HepG2 (cell line): ENCODE data around the gene USF1. TPM values are rescaled to one million over a fixed set of nuclear protein-coding genes. Genes with fewer than 3 reads are reported as not detected.

ENCODE experiments used
- ATAC-seq: fragments of 200-7000 bp; cut with Tn5 transposase; 3 replicates; pipeline ENCODE4 v1.9.1; 2020; ENCODE audit warnings: mild to moderate bottlenecking, moderate library complexity
- BruUV-seq: library from RNA; stranded (reverse); fragments of 400-500 nt; replicated peaks from 2 replicates; lab custom pipeline; 2021; lab: Mats Ljungman, UMichigan
- CTCF ChIA-PET: fragments of 300-600 bp; formaldehyde crosslinking; extraction: SDS; loops from one replicate; lab custom pipeline; 2021; ENCODE audit warnings: low total read pairs, inconsistent platforms, low intra/inter-chr PET ratio; lab: Yijun Ruan, JAX
- POLR2A ChIA-PET: fragments of 350-600 bp; sonication (Branson Sonifier 250); formaldehyde crosslinking; loops from one replicate; lab custom pipeline; 2020; ENCODE audit warnings: antibody characterized with exemption, inconsistent platforms; lab: Yijun Ruan, JAX
- DNase-seq: peaks from one replicate; pipeline ENCODE4 v3.0.0-alpha.2; 2015; ENCODE audit warnings: low spot score
- FAIRE-seq: peaks from 3 replicates; lab custom pipeline; 2011; peaks lifted over from hg19 to GRCh38; lab: Jason Lieb, UNC
- H2AFZ ChIP-seq: one replicate; pipeline ENCODE4 v1.6.1; 2011; ENCODE audit warnings: low read length, inconsistent platforms
- H3K27ac ChIP-seq: fragments of 300-600 bp; 3 replicates; pipeline ENCODE4 v1.8.0; 2011; ENCODE audit warnings: mixed run types, mild to moderate bottlenecking, mixed read lengths, low read length, inconsistent platforms; ENCODE audit not compliant: insufficient read depth; ENCODE audit errors: extremely low read length
- H3K27me3 ChIP-seq, 2 experiments: fragments of 200-600 bp in 1 of 2; 2 replicates in 1 of 2; 3 replicates in 1 of 2; pipeline versions ENCODE4 v1.6.0 to v1.8.0; 2011; ENCODE audit warnings: low read length in 2 of 2, mild to moderate bottlenecking in 2 of 2, moderate library complexity in 2 of 2, inconsistent platforms in 1 of 2; ENCODE audit not compliant: insufficient read depth in 2 of 2, control insufficient read depth in 1 of 2
- H3K36me3 ChIP-seq, 2 experiments: fragments of 200-600 bp in 1 of 2; replicated peaks in 1 of 2; 2 replicates in 1 of 2; 3 replicates in 1 of 2; pipeline versions ENCODE4 v1.5.1 to v1.8.0; 2011; ENCODE audit warnings: low read length in 2 of 2, inconsistent platforms in 1 of 2; ENCODE audit not compliant: insufficient read depth in 2 of 2, control insufficient read depth in 1 of 2
- H3K4me1 ChIP-seq: 2 replicates; pipeline ENCODE4 v1.5.1; 2012; ENCODE audit warnings: low read length, inconsistent platforms; ENCODE audit not compliant: insufficient read depth
- H3K4me2 ChIP-seq: 2 replicates; pipeline ENCODE4 v1.6.0; 2011; ENCODE audit warnings: low read depth, low read length, inconsistent platforms
- H3K4me3 ChIP-seq, 3 experiments: fragments of 200-600 bp in 1 of 3; sonication (generic), shearing (Covaris generic) in 1 of 3; replicated peaks in 1 of 3; 2 replicates each; pipeline ENCODE4 v1.5.1; 2011 to 2016; ENCODE audit warnings: low read length in 3 of 3, inconsistent platforms in 2 of 3, low read depth in 2 of 3, mild to moderate bottlenecking in 2 of 3, control low read depth in 1 of 3, mixed read lengths in 1 of 3; ENCODE audit not compliant: insufficient read depth in 1 of 3
- H3K79me2 ChIP-seq: one replicate; pipeline ENCODE4 v1.6.1; 2011; ENCODE audit warnings: low read length, inconsistent platforms; ENCODE audit not compliant: insufficient read depth
- H3K9ac ChIP-seq: 2 replicates; pipeline ENCODE4 v1.6.0; 2011; ENCODE audit warnings: mild to moderate bottlenecking, low read depth, low read length, inconsistent platforms; ENCODE audit not compliant: insufficient read depth
- H3K9me3 ChIP-seq: 2 replicates; pipeline ENCODE4 v1.5.1; 2012; ENCODE audit warnings: mild to moderate bottlenecking, low read length
- H4K20me1 ChIP-seq: 2 replicates; pipeline ENCODE4 v1.6.0; 2011; ENCODE audit warnings: inconsistent platforms, mild to moderate bottlenecking, low read length, moderate library complexity; ENCODE audit not compliant: insufficient read depth
- ATRX ChIP-seq: sonication (generic); formaldehyde crosslinking; IDR thresholded peaks from 2 replicates; pipeline ENCODE4 v1.4.0; 2020; ENCODE audit warnings: missing genetic modification reagents, borderline replicate concordance
- GABPB1 ChIP-seq: IDR thresholded peaks from 2 replicates; pipeline ENCODE4 v1.6.1; 2016; ENCODE audit warnings: mild to moderate bottlenecking, missing genetic modification reagents, moderate library complexity, missing compliant biosample characterization
- HDAC6 ChIP-seq: fragments of 200-600 bp; sonication (generic); IDR thresholded peaks from 2 replicates; pipeline ENCODE4 v1.7.0; 2017; ENCODE audit warnings: mild to moderate bottlenecking, antibody characterized with exemption, low read length, low read depth
- IRF2 ChIP-seq: IDR thresholded peaks from 2 replicates; pipeline ENCODE4 v1.6.1; 2018; ENCODE audit warnings: missing genetic modification reagents, missing compliant biosample characterization
- ISX ChIP-seq: sonication (generic); formaldehyde crosslinking; conservative IDR thresholded peaks from 2 replicates; pipeline ENCODE4 v1.5.0; 2020; ENCODE audit warnings: missing genetic modification reagents
- SAP130 ChIP-seq: IDR thresholded peaks from 2 replicates; pipeline ENCODE4 v1.6.1; 2016; ENCODE audit warnings: low read depth
- TOE1 ChIP-seq: sonication (generic); formaldehyde crosslinking; IDR thresholded peaks from 2 replicates; pipeline ENCODE4 v1.4.0; 2020; ENCODE audit warnings: mild to moderate bottlenecking, missing genetic modification reagents
- ZNF180 ChIP-seq: sonication (generic); formaldehyde crosslinking; IDR thresholded peaks from 2 replicates; pipeline ENCODE4 v1.4.0; 2020; ENCODE audit warnings: low read depth, missing genetic modification reagents, borderline replicate concordance
- ZNF644 ChIP-seq: IDR thresholded peaks from 2 replicates; pipeline ENCODE4 v1.6.1; 2016; ENCODE audit warnings: low read depth
- ZNF780A ChIP-seq: sonication (generic); formaldehyde crosslinking; IDR thresholded peaks from 2 replicates; pipeline ENCODE4 v1.8.0; 2022; ENCODE audit warnings: mild to moderate bottlenecking, missing genetic modification reagents, moderate library complexity
- WGBS: methylation state at CpG from one replicate; pipeline ENCODE4 v1.1.6; 2017; ENCODE audit warnings: low lambda C conversion rate; 5-methylcytosine and 5-hydroxymethylcytosine counted together
- in situ Hi-C: cut with HindIII; loops from 2 replicates; pipeline ENCODE4 v1.10.0; 2017; ENCODE audit warnings: low pct_unique_long_range_greater_than_20kb; ENCODE audit not compliant: extremely low pct_ligation_motif_present
- intact Hi-C: fragments of 100-400 bp; cut with micrococcal nuclease; formaldehyde crosslinking; loops from one replicate; pipeline ENCODE4 v1.10.0; 2022; ENCODE audit not compliant: unreplicated experiment
- polyA plus RNA-seq, 8 experiments: library from polyadenylated mRNA; depleted of rRNA in 3 of 8; stranded (reverse) in 7 of 8; unstranded in 1 of 8; fragments of >200 nt; fragmentation: Illumina TruSeq in 4 of 8; extraction: Trizol in 4 of 8; gene quantifications; 2 replicates each; pipeline versions ENCODE4 v1.2.1 to v1.2.3, GENCODE V29; 2011 to 2016; ENCODE audit warnings: low read depth in 4 of 8, missing spikeins in 1 of 8, mixed read lengths in 1 of 8; ENCODE audit not compliant: insufficient read depth in 1 of 8
- total RNA-seq, 5 experiments: library from RNA; depleted of rRNA; stranded (reverse); fragments of >200 nt; fragmentation: Illumina TruSeq; extraction: Trizol; gene quantifications; 2 replicates each; pipeline ENCODE4 v1.2.3, GENCODE V29; 2016; ENCODE audit warnings: low read depth in 1 of 5
- TF ChIP-seq, protein P1 (sequence below): sonication (generic); formaldehyde crosslinking; IDR thresholded peaks from 2 replicates; pipeline ENCODE4 v1.8.0; 2022; ENCODE audit warnings: mild to moderate bottlenecking, missing genetic modification reagents, borderline replicate concordance
- TF ChIP-seq, protein P2 (sequence below): IDR thresholded peaks from 2 replicates; pipeline ENCODE4 v1.6.1; 2012; ENCODE audit warnings: low read depth, low read length, improper control_type of control experiment
- TF ChIP-seq, protein P3 (sequence below): sonication (generic); formaldehyde crosslinking; IDR thresholded peaks from 2 replicates; pipeline ENCODE4 v1.4.0; 2020; ENCODE audit warnings: mild to moderate bottlenecking, missing genetic modification reagents
- TF ChIP-seq, protein P4 (sequence below): sonication (generic); formaldehyde crosslinking; IDR thresholded peaks from 2 replicates; pipeline ENCODE4 v1.4.0; 2020; ENCODE audit warnings: mild to moderate bottlenecking, low read depth, missing genetic modification reagents

Gene USF1
- total and polyA plus RNA-seq, 2 of the 13 experiments (the other 11 are each of a cell fraction or from before 2014, with no cell fraction given) = 26.9 to 39.4 TPM

DNA sequence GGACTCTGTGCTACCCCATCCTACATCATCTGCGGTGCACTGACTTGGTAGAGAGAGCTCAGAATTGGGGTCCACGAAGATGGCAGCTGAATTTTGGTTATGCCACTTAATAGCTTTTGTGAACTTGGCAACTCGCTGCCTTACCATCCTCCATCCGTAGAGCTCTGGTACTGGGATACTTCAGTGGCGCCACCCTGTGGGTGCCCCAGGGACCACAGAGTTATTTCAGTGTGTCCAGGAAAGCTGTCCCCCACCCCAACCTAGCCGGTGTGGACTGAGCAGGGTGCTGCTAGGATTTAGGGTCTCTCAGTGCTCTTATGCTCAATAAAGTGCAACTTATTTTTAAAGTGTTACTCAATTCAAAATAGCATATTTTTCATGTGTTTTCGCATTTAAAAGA lies 9.0 kb upstream of the USF1 start:
- intact Hi-C loops = no loop called here

More for the DNA sequence above, 9.0 kb upstream of the USF1 start:
- no peak overlapping the region for H3K27ac ChIP-seq
- POLR2A ChIA-PET = interaction anchor here (1.5 kb wide), 1 partner anchor 10 kb away, joined by 6 read pairs; the partner anchor contains the start of gene USF1
- H3K4me3 ChIP-seq = no peak overlapping the region
- no peak overlapping the region for H3K4me2 ChIP-seq
- no peak for FAIRE-seq
- no peak overlapping the region for H2AFZ ChIP-seq
- H4K20me1 ChIP-seq = no peaks in the 10 kb centered on the region
- no peaks in the 10 kb centered on the region for H3K27me3 ChIP-seq
- 47% methylated on average over 6 of the region's 7 CpGs for WGBS
- H3K9me3 ChIP-seq = no peaks in the 10 kb centered on the region
- no peak for DNase-seq
- peaks cover 10% of the 10 kb centered on the region for H3K4me1 ChIP-seq
- H3K79me2 ChIP-seq = no peaks in the 10 kb centered on the region
- CTCF ChIA-PET = no interaction called here
- no TSS peak for BruUV-seq
- no peak overlapping the region for H3K9ac ChIP-seq
- in situ Hi-C loops = loop anchor here (5.0 kb wide), 1 partner anchor 47 kb away; no protein-coding TSS in a partner anchor
- TF ChIP-seq ISX (no peak), IRF2 (CRISPR knock-in tag) (no peak), ZNF180 (no peak), HDAC6 (no peak), ZNF644 (CRISPR knock-in tag) (no peak), SAP130 (CRISPR knock-in tag) (no peak), TOE1 (CRISPR knock-in tag) (no peak), ATRX (CRISPR knock-in tag) (no peak), GABPB1 (CRISPR knock-in tag) (no peak), ZNF780A (CRISPR knock-in tag) (no peak)
- TF ChIP-seq, protein P1, sequence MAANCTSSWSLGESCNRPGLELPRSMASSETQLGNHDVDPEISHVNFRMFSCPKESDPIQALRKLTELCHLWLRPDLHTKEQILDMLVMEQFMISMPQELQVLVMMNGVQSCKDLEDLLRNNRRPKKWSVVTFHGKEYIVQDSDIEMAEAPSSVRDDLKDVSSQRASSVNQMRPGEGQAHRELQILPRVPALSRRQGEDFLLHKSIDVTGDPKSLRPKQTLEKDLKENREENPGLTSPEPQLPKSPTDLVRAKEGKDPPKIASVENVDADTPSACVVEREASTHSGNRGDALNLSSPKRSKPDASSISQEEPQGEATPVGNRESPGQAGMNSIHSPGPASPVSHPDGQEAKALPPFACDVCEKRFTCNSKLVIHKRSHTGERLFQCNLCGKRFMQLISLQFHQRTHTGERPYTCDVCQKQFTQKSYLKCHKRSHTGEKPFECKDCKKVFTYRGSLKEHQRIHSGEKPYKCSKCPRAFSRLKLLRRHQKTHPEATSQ = no peak
- TF ChIP-seq, protein P2, sequence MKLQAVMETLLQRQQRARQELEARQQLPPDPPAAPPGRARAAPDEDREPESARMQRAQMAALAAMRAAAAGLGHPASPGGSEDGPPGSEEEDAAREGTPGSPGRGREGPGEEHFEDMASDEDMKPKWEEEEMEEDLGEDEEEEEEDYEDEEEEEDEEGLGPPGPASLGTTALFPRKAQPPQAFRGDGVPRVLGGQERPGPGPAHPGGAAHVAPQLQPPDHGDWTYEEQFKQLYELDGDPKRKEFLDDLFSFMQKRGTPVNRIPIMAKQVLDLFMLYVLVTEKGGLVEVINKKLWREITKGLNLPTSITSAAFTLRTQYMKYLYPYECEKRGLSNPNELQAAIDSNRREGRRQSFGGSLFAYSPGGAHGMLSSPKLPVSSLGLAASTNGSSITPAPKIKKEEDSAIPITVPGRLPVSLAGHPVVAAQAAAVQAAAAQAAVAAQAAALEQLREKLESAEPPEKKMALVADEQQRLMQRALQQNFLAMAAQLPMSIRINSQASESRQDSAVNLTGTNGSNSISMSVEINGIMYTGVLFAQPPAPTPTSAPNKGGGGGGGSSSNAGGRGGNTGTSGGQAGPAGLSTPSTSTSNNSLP = no peak
- TF ChIP-seq, protein P3, sequence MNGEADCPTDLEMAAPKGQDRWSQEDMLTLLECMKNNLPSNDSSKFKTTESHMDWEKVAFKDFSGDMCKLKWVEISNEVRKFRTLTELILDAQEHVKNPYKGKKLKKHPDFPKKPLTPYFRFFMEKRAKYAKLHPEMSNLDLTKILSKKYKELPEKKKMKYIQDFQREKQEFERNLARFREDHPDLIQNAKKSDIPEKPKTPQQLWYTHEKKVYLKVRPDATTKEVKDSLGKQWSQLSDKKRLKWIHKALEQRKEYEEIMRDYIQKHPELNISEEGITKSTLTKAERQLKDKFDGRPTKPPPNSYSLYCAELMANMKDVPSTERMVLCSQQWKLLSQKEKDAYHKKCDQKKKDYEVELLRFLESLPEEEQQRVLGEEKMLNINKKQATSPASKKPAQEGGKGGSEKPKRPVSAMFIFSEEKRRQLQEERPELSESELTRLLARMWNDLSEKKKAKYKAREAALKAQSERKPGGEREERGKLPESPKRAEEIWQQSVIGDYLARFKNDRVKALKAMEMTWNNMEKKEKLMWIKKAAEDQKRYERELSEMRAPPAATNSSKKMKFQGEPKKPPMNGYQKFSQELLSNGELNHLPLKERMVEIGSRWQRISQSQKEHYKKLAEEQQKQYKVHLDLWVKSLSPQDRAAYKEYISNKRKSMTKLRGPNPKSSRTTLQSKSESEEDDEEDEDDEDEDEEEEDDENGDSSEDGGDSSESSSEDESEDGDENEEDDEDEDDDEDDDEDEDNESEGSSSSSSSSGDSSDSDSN (CRISPR knock-in tag) = no peak
- TF ChIP-seq, protein P4, sequence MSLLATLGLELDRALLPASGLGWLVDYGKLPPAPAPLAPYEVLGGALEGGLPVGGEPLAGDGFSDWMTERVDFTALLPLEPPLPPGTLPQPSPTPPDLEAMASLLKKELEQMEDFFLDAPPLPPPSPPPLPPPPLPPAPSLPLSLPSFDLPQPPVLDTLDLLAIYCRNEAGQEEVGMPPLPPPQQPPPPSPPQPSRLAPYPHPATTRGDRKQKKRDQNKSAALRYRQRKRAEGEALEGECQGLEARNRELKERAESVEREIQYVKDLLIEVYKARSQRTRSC (CRISPR knock-in tag) = no peak
- H3K36me3 ChIP-seq = no peaks in the 10 kb centered on the region
- ATAC-seq = no peak
